ENCODE data around the gene MOBP. TPM values are rescaled to one million over a fixed set of nuclear protein-coding genes. Genes with fewer than 3 reads are reported as not detected.

MOBP gene
- total RNA-seq, 3 donors from 2014 or later = 0.44 to 1.4 (median 0.92) TPM

DNA sequence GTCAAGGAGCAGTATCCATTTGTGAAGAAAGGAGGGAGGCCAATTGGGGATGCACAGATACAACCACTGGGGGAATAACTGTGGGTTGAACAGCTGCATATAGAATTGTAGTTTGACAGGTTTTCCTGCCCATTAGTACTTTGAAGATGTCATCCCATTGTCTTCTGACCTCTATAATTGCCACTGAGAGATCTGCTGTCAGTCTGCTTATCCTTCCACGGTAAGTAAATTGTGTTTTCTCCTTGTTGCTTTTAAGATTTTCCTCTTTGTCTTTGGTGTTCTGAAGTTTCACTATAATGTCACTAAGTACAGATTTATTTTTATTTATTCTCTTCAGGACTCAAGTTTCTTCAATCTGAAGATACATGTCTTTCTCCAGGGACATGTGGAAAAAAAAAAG, 56.6 kb downstream of the MOBP start:
- no peaks in the 10 kb centered on the region for H3K9me3 ChIP-seq
- TF ChIP-seq CTCF (IDR thresholded peaks at IDR 0.05) = no peak
- intact Hi-C loops (cut with DNase I, micrococcal nuclease) = no loop called here
- H3K4me1 ChIP-seq (ENCODE audit: low read depth) = no peaks in the 10 kb centered on the region
- ATAC-seq (no peak), DNase-seq (no peak)
- no peak overlapping the region for H3K4me3 ChIP-seq
- H3K36me3 ChIP-seq (ENCODE audit: low read depth) = no peaks in the 10 kb centered on the region

- Histone ChIP-seq H3K36me3 (ENCODE audit: low read depth) (no peaks in the 10 kb centered on the region), H3K4me3 (no peak overlapping the region), H3K4me1 (ENCODE audit: low read depth) (no peaks in the 10 kb centered on the region), H3K9me3 (no peaks in the 10 kb centered on the region)
- no peak for DNase-seq
- no peak for ATAC-seq
- intact Hi-C loops (cut with DNase I, micrococcal nuclease) = no loop called here
- TF ChIP-seq CTCF (IDR thresholded peaks at IDR 0.05) = no peak
Observed at GRCh38 chr3:39528844-39529243, 61.4 kb downstream of the MOBP start.

DNA sequence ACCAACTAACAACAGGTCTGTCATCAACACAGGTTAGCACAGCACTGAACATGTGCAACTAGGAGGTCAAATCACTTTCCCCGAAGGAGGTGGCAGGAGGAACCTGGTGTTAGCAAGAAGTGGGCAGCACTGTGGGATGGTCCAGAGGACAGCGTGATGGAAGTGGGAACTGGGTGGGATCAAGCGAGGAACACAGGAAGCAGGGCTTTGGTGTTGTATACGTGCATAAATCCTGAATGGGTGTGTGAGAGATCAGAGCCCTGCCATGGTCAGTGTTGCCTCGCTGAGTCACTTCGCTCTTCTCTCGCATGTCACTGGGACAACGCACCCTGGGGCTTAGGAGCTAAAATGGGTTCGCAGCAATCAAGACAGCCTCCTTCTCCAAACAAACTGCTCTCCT, 62.1 kb downstream of the MOBP start:
- intact Hi-C loops (cut with DNase I, micrococcal nuclease) = no loop called here
- H3K36me3 ChIP-seq (ENCODE audit: low read depth) = no peaks in the 10 kb centered on the region
- H3K4me3 ChIP-seq = no peak overlapping the region
- H3K9me3 ChIP-seq = no peaks in the 10 kb centered on the region
- ATAC-seq (no peak), DNase-seq (no peak)
- no peaks in the 10 kb centered on the region for H3K4me1 ChIP-seq (ENCODE audit: low read depth)
- TF ChIP-seq CTCF (IDR thresholded peaks at IDR 0.05) = no peak

DNA sequence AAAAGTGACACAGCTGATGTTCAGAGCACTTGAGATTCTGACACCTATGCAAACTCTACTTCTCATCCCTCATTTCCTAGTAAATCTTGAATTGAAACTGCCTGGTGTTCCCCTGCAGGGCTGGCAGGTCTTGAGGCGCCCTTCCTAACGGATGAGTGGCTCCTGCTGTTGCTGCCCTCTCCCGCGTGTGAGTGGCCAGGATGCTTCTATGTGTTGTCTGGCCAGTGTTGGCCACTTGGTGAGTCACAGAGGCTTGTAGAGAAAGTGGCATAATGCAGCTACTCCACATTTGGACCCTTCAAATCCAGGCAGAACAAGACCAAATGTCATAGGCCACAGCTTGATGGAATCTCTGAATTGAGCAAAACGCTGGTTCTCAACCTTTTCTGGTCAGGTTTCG, 63.6 kb downstream of the MOBP start:
- DNase-seq (no peak), ATAC-seq (no peak)
- Histone ChIP-seq H3K36me3 (ENCODE audit: low read depth) (no peaks in the 10 kb centered on the region), H3K4me1 (ENCODE audit: low read depth) (no peaks in the 10 kb centered on the region), H3K9me3 (no peaks in the 10 kb centered on the region), H3K4me3 (no peak overlapping the region)
- intact Hi-C loops (cut with DNase I, micrococcal nuclease) = no loop called here
- no peak for TF ChIP-seq CTCF (IDR thresholded peaks at IDR 0.05)

- DNase-seq (no peak), ATAC-seq (peak; percentile 30)
- H3K4me1 ChIP-seq (ENCODE audit: low read depth) = no peaks in the 10 kb centered on the region
- no peak for TF ChIP-seq CTCF (IDR thresholded peaks at IDR 0.05)
- H3K4me3 ChIP-seq = no peak overlapping the region
- H3K36me3 ChIP-seq (ENCODE audit: low read depth) = no peaks in the 10 kb centered on the region
- no peaks in the 10 kb centered on the region for H3K9me3 ChIP-seq
- intact Hi-C loops (cut with DNase I, micrococcal nuclease) = no loop called here
Observed at GRCh38 chr3:39531665-39532064, 64.2 kb downstream of the MOBP start.

DNA sequence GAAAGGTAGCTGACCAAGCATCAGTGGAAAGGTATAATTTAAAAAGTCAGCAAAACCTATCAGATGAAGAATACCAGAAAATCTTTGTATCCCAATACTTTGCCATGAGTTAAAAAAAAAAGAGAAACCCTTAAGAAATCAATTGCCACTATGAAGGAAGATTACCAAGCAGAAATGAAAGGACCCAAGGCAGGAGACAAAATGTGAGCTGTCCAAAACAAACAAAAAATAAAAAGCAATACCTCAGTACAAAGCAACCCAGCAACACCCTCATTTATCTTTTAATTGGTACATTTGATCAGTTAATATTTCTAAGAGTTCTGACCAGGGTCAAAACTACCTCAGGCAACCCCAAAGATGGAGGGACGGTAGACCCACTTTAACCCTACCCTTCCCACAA, 65.3 kb downstream of the MOBP start:
- DNase-seq (no peak), ATAC-seq (no peak)
- no peaks in the 10 kb centered on the region for H3K4me1 ChIP-seq (ENCODE audit: low read depth)
- H3K4me3 ChIP-seq = no peak overlapping the region
- TF ChIP-seq CTCF (IDR thresholded peaks at IDR 0.05) = no peak
- no peaks in the 10 kb centered on the region for H3K9me3 ChIP-seq
- no peaks in the 10 kb centered on the region for H3K36me3 ChIP-seq (ENCODE audit: low read depth)
- intact Hi-C loops (cut with DNase I, micrococcal nuclease) = no loop called here
